ENCODE results near the gene FAM168A.

FAM168A gene

DNA sequence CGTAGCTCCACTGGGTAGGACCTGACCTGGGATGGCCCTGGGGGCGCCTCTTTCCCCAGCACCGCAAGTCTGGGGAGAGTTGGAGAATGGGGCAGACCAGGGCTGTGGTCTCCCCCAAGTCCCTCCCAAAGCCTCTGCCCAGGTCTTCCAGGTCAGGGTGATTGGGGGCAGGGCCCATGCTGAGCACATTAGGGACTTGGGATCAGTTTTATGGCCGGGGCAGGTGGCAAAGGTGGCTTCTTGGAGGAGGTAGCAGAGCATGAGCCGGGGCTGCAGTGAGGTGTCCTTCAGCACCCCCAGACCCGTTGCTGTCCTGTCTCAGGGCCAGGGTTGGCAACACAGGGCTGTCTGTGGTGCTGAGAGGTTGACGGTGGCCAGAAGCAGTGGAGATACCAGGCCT, 215.7 kb downstream of the FAM168A start:
- no peaks in the 10 kb centered on the region for H3K36me3 ChIP-seq (ENCODE audit: insufficient read depth, low read length)
- H3K4me2 ChIP-seq (ENCODE audit: low read length): no peak overlapping the region
- H3K4me3 ChIP-seq (ENCODE audit: low read length): no peak overlapping the region
- no peak overlapping the region for H3K9ac ChIP-seq (ENCODE audit: low read depth, low read length)
- H3K27me3 ChIP-seq (ENCODE audit: control insufficient read depth, insufficient read depth, low read length): no peaks in the 10 kb centered on the region
- H3K9me3 ChIP-seq (replicated peaks; ENCODE audit: low read length): no peaks in the 10 kb centered on the region
- H3K4me1 ChIP-seq (ENCODE audit: control insufficient read depth, insufficient read depth, low read length): peaks cover 11% of the 10 kb centered on the region

DNA sequence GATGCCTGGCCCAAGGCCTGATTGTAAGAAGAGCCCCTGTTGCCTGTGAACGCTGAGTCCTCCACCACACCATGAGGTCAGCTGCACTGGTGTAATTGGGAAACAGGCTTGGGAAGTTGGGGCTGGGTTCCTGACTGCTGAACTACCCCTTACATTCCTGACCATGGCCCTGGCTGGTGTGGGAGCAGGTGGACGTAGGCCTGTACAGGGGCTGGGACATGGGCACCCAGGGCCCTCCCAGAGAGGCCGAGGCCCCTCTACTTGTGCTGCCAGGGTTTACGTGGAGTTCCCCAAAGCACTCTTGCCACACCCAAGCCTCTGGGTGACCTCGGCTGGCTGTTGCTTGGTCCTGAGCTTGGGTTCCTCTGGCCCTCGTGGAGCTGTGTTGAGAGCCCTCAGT, 216.3 kb downstream of the FAM168A start:
- Histone ChIP-seq H3K4me2 (ENCODE audit: low read length) (no peak overlapping the region), H3K4me3 (ENCODE audit: low read length) (no peak overlapping the region), H3K9ac (ENCODE audit: low read depth, low read length) (no peak overlapping the region), H3K36me3 (ENCODE audit: insufficient read depth, low read length) (no peaks in the 10 kb centered on the region), H3K9me3 (replicated peaks; ENCODE audit: low read length) (no peaks in the 10 kb centered on the region), H3K27me3 (ENCODE audit: control insufficient read depth, insufficient read depth, low read length) (no peaks in the 10 kb centered on the region), H3K4me1 (ENCODE audit: control insufficient read depth, insufficient read depth, low read length) (peaks cover 10% of the 10 kb centered on the region)

DNA sequence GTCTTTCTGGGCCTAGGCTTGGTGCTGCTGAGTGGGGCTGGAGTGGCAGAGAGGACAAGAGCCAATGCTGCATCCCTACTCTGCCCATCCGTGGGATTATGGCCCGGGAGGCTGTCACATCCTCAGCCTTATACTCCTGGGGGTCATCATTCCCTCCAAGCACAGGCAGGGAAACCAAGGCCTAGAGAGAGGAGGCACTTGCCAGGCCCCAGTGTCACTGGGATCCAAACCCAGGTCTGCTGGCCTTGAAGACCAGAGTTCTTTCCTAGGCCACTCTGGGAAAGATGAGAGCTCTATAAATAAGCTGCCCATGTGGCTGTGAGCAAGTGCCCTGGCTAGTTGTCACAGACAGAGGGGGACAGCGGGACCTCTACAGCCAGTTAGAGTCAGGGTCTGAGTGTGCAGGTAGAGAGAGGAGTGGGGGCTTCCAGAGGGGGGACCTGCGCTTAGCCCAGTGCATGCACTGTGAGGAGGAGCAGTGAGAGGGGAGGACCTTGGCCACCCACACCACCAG, 217.0 kb downstream of the FAM168A start:
- no peaks in the 10 kb centered on the region for H3K9me3 ChIP-seq (replicated peaks; ENCODE audit: low read length)
- H3K9ac ChIP-seq (ENCODE audit: low read depth, low read length): no peak overlapping the region
- no peak overlapping the region for H3K4me3 ChIP-seq (ENCODE audit: low read length)
- H3K4me2 ChIP-seq (ENCODE audit: low read length): no peak overlapping the region
- no peaks in the 10 kb centered on the region for H3K27me3 ChIP-seq (ENCODE audit: control insufficient read depth, insufficient read depth, low read length)
- H3K36me3 ChIP-seq (ENCODE audit: insufficient read depth, low read length): no peaks in the 10 kb centered on the region
- peaks cover 10% of the 10 kb centered on the region for H3K4me1 ChIP-seq (ENCODE audit: control insufficient read depth, insufficient read depth, low read length)

DNA sequence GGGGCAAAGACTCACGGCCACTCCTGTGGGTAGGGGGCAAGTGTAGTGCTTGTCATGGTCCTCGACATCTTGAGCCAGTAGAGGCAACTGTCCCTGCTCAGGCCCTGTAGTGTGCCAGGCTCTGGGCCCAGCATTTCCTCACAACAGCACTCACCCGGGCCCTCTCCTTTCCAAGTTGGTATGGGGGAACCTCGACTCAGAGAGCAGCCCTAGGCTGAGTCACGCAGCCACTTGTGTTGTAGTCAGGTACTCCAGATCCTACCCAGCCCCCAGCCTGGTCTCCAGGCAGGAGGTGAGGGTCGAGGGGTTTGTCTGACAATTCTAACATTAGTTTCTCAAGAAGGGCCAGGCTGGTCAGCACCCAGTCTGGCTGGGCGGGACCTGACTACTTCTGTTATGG, 217.6 kb downstream of the FAM168A start:
- Histone ChIP-seq H3K4me3 (ENCODE audit: low read length) (no peak overlapping the region), H3K27me3 (ENCODE audit: control insufficient read depth, insufficient read depth, low read length) (no peaks in the 10 kb centered on the region), H3K4me2 (ENCODE audit: low read length) (no peak overlapping the region), H3K9me3 (replicated peaks; ENCODE audit: low read length) (no peaks in the 10 kb centered on the region), H3K9ac (ENCODE audit: low read depth, low read length) (no peak overlapping the region), H3K36me3 (ENCODE audit: insufficient read depth, low read length) (no peaks in the 10 kb centered on the region), H3K4me1 (ENCODE audit: control insufficient read depth, insufficient read depth, low read length) (peaks cover 10% of the 10 kb centered on the region)

DNA sequence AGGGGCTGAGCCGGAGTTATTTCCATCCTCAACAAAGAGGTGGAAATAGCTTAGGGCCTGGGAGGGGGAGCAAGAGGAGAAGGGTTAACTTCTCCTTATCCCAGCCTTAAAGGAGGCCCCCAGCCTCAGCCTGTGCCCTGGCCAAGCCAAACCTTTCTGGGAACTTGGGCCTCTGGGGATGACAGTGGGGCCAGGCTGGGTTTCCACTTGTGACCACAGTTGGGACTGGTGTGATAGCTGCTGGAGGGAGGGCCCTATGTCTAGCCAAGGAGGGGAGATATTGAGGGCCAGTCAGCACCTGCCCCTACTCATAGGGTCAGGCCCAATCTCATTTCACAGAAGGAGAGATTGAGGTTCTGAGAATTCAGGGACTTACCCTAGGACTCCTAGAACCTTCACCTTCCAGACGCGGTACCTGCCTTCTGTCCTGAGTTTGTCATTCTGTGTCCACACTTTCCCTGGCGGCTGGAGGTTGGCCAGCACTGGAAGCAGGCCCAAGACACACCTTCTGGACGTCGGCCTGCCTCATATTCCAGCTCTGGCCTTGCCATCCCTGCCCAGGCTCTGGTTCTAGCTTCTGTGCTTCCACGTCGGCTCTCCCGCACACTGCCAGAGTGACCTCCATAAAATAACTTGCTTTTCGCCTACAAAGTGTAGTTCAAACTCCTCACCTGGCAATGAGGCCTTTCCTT, 218.6 kb downstream of the FAM168A start:
- Histone ChIP-seq H3K9ac (ENCODE audit: low read depth, low read length) (no peak overlapping the region), H3K4me3 (ENCODE audit: low read length) (no peak overlapping the region), H3K4me1 (ENCODE audit: control insufficient read depth, insufficient read depth, low read length) (peaks cover 10% of the 10 kb centered on the region), H3K36me3 (ENCODE audit: insufficient read depth, low read length) (no peaks in the 10 kb centered on the region), H3K4me2 (ENCODE audit: low read length) (no peak overlapping the region), H3K27me3 (ENCODE audit: control insufficient read depth, insufficient read depth, low read length) (no peaks in the 10 kb centered on the region), H3K9me3 (replicated peaks; ENCODE audit: low read length) (no peaks in the 10 kb centered on the region)

DNA sequence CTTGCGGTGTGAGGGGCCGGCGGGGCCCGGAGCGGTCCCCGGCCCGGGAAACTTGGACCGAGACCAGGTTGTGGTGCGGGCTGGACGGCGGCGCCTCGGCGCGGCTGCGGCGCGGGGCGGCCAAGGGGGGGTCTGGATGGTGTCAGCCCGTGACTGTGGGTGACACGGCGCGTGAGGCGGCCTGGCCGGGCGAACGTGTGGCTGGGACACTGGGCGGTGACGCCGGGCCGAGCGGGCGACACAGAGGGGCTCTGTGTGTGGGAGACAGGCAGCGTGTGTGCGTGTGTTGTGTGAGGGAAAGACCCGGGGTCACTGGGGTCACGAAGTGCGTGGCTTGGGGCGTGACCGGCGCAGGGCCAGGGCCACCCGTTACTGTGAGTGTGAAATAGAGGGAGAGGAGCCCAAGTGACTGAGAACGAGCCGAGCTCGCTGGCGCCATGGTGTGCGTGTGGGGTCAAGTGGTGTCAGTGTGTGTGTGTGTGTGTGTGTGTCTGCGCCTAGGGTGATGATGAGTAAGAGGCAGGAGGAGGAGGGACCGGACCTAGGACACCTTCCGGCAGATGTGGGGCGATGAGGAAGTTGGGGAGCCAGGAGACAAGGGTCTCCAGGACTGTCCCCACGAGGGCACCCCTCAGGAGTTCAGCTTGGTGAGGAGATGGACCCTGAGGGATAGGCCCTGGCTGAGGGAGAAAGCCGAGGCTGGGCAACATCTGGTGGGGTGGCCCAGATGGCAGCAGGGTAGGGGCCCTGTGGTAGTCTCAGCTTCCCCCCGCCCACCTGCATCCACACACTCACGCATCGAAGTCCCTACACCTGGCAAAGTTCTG, 220.9 kb downstream of the FAM168A start:
- peak overlapping the region; percentile 85 for H3K4me3 ChIP-seq (ENCODE audit: low read length)
- H3K9ac ChIP-seq (ENCODE audit: low read depth, low read length): peak overlapping the region; percentile 94
- H3K4me2 ChIP-seq (ENCODE audit: low read length): peak overlapping the region; percentile 89
- H3K36me3 ChIP-seq (ENCODE audit: insufficient read depth, low read length): no peaks in the 10 kb centered on the region
- no peaks in the 10 kb centered on the region for H3K9me3 ChIP-seq (replicated peaks; ENCODE audit: low read length)
- H3K4me1 ChIP-seq (ENCODE audit: control insufficient read depth, insufficient read depth, low read length): peaks cover 10% of the 10 kb centered on the region
- no peaks in the 10 kb centered on the region for H3K27me3 ChIP-seq (ENCODE audit: control insufficient read depth, insufficient read depth, low read length)

DNA sequence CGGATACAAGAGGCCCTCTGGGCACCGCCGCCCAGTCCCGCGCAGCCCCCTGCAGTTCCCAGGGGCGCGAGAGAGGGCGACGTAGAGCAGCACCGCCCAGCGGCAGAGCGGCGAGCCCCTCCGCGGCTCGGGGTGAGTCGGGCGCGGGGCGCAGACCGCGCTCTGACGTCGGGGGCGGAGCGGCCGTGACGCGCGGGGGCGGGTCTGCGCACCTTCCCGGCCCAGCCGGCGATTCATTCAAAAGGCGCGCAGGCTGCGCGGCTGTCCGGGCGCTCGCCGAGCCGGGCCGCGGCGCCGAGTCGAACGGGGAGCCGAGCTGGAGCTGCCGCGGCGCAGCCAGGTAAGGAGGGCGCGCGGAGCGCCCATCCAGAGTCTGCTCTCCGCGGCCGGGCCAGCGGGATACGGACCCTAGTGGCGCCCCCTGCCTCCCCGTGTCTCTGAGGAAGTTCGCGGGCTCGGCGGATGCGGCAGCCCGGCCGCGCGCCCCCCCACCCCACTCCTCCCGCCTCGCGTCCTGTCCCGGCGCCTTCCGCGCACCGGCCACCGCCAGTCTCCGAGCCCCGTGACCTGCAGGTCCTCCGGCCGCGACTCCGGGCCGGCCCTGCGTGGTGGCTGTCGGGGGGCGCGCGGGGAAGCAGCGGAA, 221.6 kb downstream of the FAM168A start, which contains the start of gene RELT:
RELT (plus strand) TSS at position 240 of the 643 bp plus-strand sequence. CDS start 12,738 bp downstream, outside the sequence.
- peak within 1 kb of the TSS; percentile 89 for H3K4me2 ChIP-seq (ENCODE audit: low read length)
- H3K9ac ChIP-seq (ENCODE audit: low read depth, low read length): peak within 1 kb of the TSS; percentile 94
- H3K4me3 ChIP-seq (ENCODE audit: low read length): peak within 1 kb of the TSS; percentile 85
- no peaks in the 10 kb centered on the region for H3K27me3 ChIP-seq (ENCODE audit: control insufficient read depth, insufficient read depth, low read length)
- peaks cover 10% of the 10 kb centered on the region for H3K4me1 ChIP-seq (ENCODE audit: control insufficient read depth, insufficient read depth, low read length)
- H3K36me3 ChIP-seq (ENCODE audit: insufficient read depth, low read length): no peaks in the 10 kb centered on the region
- no peaks in the 10 kb centered on the region for H3K9me3 ChIP-seq (replicated peaks; ENCODE audit: low read length)

DNA sequence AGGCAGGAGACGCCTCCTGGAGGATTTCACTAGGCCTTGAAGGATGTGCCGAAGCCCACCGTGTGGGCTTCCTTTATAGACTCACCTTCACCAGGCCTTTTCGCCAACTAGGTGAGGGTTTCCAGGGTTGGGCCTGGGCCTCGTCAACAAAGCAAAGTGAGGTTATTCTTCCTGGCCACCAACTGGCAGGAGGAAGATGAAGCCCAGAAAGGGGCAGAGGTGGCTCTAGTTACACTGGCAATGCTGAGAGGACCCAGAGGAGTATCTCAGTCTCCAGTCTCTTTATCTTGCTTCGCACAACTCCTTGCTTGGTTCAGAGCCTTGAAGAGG, 222.1 kb downstream of the FAM168A start:
- H3K4me1 ChIP-seq (ENCODE audit: control insufficient read depth, insufficient read depth, low read length): peaks cover 10% of the 10 kb centered on the region
- no peaks in the 10 kb centered on the region for H3K27me3 ChIP-seq (ENCODE audit: control insufficient read depth, insufficient read depth, low read length)
- no peak overlapping the region for H3K4me3 ChIP-seq (ENCODE audit: low read length)
- peak overlapping the region; percentile 59 for H3K4me2 ChIP-seq (ENCODE audit: low read length)
- H3K9ac ChIP-seq (ENCODE audit: low read depth, low read length): peak overlapping the region; percentile 54
- H3K36me3 ChIP-seq (ENCODE audit: insufficient read depth, low read length): no peaks in the 10 kb centered on the region
- no peaks in the 10 kb centered on the region for H3K9me3 ChIP-seq (replicated peaks; ENCODE audit: low read length)

DNA sequence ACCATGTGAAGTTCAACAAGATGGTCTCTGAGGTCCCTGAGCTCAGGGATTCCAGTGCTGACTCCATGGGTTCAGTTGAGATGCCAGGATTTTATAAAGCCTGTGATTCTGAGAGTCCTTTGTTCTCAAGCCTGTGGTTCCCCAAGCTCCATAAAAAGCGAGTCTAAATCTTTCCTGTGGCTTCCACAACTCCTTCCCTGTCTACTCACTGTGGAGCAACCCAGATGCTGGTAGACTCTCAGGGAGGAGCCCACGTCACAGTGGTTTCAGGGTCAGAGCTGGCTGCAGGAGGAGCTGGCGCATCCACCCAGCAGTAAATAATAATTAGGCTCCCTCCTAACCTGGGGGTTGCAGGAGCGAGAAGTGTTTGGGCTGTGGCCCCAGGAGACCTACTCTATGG, 223.8 kb downstream of the FAM168A start:
- Histone ChIP-seq H3K4me1 (ENCODE audit: control insufficient read depth, insufficient read depth, low read length) (peaks cover 10% of the 10 kb centered on the region), H3K4me2 (ENCODE audit: low read length) (no peak overlapping the region), H3K27me3 (ENCODE audit: control insufficient read depth, insufficient read depth, low read length) (no peaks in the 10 kb centered on the region), H3K4me3 (ENCODE audit: low read length) (no peak overlapping the region), H3K9me3 (replicated peaks; ENCODE audit: low read length) (no peaks in the 10 kb centered on the region), H3K9ac (ENCODE audit: low read depth, low read length) (no peak overlapping the region), H3K36me3 (ENCODE audit: insufficient read depth, low read length) (no peaks in the 10 kb centered on the region)

DNA sequence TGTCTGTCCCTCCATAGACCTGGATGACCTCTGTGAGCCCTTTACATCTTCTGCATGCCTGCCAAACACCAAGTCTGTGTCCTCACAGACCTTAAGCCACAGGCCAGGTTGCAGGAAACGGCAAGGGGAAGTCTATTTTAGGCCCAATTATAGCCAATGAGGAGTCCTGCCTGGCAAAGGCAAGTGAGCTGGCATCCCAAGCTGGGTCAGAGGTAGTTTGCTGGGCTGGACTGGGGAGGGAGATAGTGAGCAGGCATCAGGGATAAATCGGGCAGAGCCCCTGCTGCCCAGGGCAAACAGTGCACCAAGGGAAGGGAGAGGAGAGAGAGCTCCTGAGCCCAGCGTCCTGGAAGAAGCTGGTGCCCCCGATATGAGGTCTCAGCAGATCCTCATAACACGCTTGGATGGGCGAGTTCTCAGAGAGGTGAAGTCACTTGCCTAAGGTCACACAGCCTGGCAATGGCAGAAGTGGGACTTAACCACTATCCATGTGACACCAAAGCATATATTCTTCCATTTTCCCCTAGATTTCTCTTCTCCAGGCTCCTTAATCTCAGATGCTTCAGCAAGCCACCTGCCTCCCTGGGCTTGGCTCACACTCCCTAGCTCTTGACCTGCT, 225.4 kb downstream of the FAM168A start:
- Histone ChIP-seq H3K9ac (ENCODE audit: low read depth, low read length) (no peak overlapping the region), H3K4me2 (ENCODE audit: low read length) (no peak overlapping the region), H3K36me3 (ENCODE audit: insufficient read depth, low read length) (peaks cover 12% of the 10 kb centered on the region), H3K27me3 (ENCODE audit: control insufficient read depth, insufficient read depth, low read length) (no peaks in the 10 kb centered on the region), H3K4me3 (ENCODE audit: low read length) (no peak overlapping the region), H3K9me3 (replicated peaks; ENCODE audit: low read length) (no peaks in the 10 kb centered on the region), H3K4me1 (ENCODE audit: control insufficient read depth, insufficient read depth, low read length) (peaks cover 4% of the 10 kb centered on the region)

DNA sequence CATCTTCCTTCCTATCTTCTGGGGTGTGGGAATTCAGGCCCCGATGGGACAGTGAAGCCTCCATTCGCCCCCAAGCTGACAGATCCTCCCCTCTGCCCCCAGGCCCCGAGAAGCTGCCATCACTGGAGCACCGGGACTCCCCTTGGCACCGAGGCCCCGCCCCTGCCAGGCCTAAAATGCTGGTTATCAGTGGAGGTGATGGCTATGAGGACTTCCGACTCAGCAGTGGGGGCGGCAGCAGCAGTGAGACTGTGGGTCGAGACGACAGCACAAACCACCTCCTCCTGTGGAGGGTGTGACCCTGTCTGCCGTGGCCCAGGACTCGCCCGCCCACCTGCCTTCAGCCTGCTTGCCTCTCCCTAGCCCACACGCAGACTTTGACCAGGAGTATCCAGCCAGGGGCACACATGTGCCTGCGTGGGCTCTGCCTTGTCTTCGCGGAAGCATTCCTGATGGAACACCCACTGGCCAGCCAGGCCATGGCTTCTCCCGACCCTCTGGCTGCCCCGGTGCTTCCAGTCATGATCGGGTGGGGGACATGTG, 230.4 kb downstream of the FAM168A start:
- Histone ChIP-seq H3K4me2 (ENCODE audit: low read length) (no peak overlapping the region), H3K9ac (ENCODE audit: low read depth, low read length) (no peak overlapping the region), H3K4me1 (ENCODE audit: control insufficient read depth, insufficient read depth, low read length) (no peaks in the 10 kb centered on the region), H3K4me3 (ENCODE audit: low read length) (no peak overlapping the region), H3K36me3 (ENCODE audit: insufficient read depth, low read length) (peaks cover 47% of the 10 kb centered on the region), H3K9me3 (replicated peaks; ENCODE audit: low read length) (no peaks in the 10 kb centered on the region), H3K27me3 (ENCODE audit: control insufficient read depth, insufficient read depth, low read length) (no peaks in the 10 kb centered on the region)
